ENCODE results near the gene CDKAL1. TPM values are rescaled to one million over a fixed set of nuclear protein-coding genes. Genes with fewer than 3 reads are reported as not detected.

CDKAL1 gene
- total and polyA plus RNA-seq, 2 of the 13 experiments (the other 11 are each of a cell fraction or from before 2014, with no cell fraction given): 9.5 to 27.7 TPM

GRCh38 chr6:20773822-20774221 lies 239.6 kb downstream of the CDKAL1 start:
- Histone ChIP-seq H4K20me1 (ENCODE audit: insufficient read depth, low read length) (no peaks in the 10 kb centered on the region), H2AFZ (ENCODE audit: low read length) (no peak overlapping the region), H3K27me3 (ENCODE audit: control insufficient read depth in 1 of 2, insufficient read depth in 2 of 2, low read length in 2 of 2) (no peaks in the 10 kb centered on the region), H3K4me1 (ENCODE audit: insufficient read depth, low read length) (no peaks in the 10 kb centered on the region), H3K9ac (ENCODE audit: insufficient read depth, low read depth, low read length) (no peak overlapping the region), H3K4me3 (replicated peaks in 1 of 3; ENCODE audit: insufficient read depth in 1 of 3, low read depth in 2 of 3, low read length in 3 of 3) (no peak overlapping the region), H3K79me2 (ENCODE audit: insufficient read depth, low read length) (no peaks in the 10 kb centered on the region), H3K9me3 (ENCODE audit: low read length) (no peaks in the 10 kb centered on the region), H3K4me2 (ENCODE audit: low read depth, low read length) (no peak overlapping the region), H3K36me3 (replicated peaks in 1 of 2; ENCODE audit: control insufficient read depth in 1 of 2, insufficient read depth in 2 of 2, low read length in 2 of 2) (0 out of 5 replicates have a peak, but pooled peaks cover 0 to 1% of the 10 kb centered on the region in 2 experiments), H3K27ac (ENCODE audit: extremely low read length, insufficient read depth, low read length) (no peak overlapping the region)
- no peak for DNase-seq (ENCODE audit: low spot score)
- in situ Hi-C loops (cut with HindIII; ENCODE audit: extremely low pct_ligation_motif_present, low pct_unique_long_range_greater_than_20kb) (no loop called here), intact Hi-C loops (cut with micrococcal nuclease; ENCODE audit: unreplicated experiment) (no loop called here)
- ChIA-PET POLR2A (no interaction called here), CTCF (ENCODE audit: low intra/inter-chr PET ratio, low total read pairs) (no interaction called here)
- WGBS (ENCODE audit: low lambda C conversion rate): 53% methylated on average over 1 of the region's 1 CpG
- no peak for ATAC-seq
- BruUV-seq (replicated peaks): no TSS peak
- TF ChIP-seq CAMTA2 (CRISPR knock-in tag; IDR thresholded peaks at IDR 0.05; ENCODE audit: borderline replicate concordance): no peak
- no peak for TF ChIP-seq KMT2B (CRISPR knock-in tag; IDR thresholded peaks at IDR 0.05)
- no peak for TF ChIP-seq ATF3 (CRISPR knock-in tag; IDR thresholded peaks at IDR 0.05)
- no peak for TF ChIP-seq ZNF737 (CRISPR knock-in tag; IDR thresholded peaks at IDR 0.05; ENCODE audit: borderline replicate concordance)
- no peak for TF ChIP-seq ZNF441 (CRISPR knock-in tag; IDR thresholded peaks at IDR 0.05; ENCODE audit: borderline replicate concordance)
- TF ChIP-seq, protein P1, sequence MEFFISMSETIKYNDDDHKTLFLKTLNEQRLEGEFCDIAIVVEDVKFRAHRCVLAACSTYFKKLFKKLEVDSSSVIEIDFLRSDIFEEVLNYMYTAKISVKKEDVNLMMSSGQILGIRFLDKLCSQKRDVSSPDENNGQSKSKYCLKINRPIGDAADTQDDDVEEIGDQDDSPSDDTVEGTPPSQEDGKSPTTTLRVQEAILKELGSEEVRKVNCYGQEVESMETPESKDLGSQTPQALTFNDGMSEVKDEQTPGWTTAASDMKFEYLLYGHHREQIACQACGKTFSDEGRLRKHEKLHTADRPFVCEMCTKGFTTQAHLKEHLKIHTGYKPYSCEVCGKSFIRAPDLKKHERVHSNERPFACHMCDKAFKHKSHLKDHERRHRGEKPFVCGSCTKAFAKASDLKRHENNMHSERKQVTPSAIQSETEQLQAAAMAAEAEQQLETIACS (CRISPR knock-in tag; IDR thresholded peaks at IDR 0.05): no peak
- TF ChIP-seq E2F2 (CRISPR knock-in tag; IDR thresholded peaks at IDR 0.05; ENCODE audit: borderline replicate concordance): no peak
- TF ChIP-seq GLMP (CRISPR knock-in tag; IDR thresholded peaks at IDR 0.05; ENCODE audit: borderline replicate concordance): no peak
- FAIRE-seq: no peak
